Aorta (tissue), 5 donors: ENCODE results near the gene EPB41. TPM values are rescaled to one million over a fixed set of nuclear protein-coding genes. Genes with fewer than 3 reads are reported as not detected.

Experiments
- ATAC-seq: fragments of 200-7000 bp; cut with Tn5 transposase; one replicate; pipeline ENCODE4 v1.9.1; 2022; ENCODE audit warnings: moderate library complexity; ENCODE audit not compliant: low FRiP score
- DNase-seq, 2 donors: peaks; one replicate each; pipeline ENCODE4 v3.0.0-alpha.2; 2020
- H3K27ac ChIP-seq, 2 donors: one replicate each; pipeline ENCODE4 v1.5.1; 2013; ENCODE audit warnings: low read length in 2 of 2, mild to moderate bottlenecking in 2 of 2, moderate library complexity in 2 of 2, control low read depth in 1 of 2, inconsistent platforms in 1 of 2, low read depth in 1 of 2
- H3K27me3 ChIP-seq, 2 donors: one replicate each; pipeline ENCODE4 v1.6.1; 2013; ENCODE audit warnings: control low read depth in 1 of 2, low read length in 1 of 2, mild to moderate bottlenecking in 1 of 2, moderate library complexity in 1 of 2; ENCODE audit not compliant: insufficient read depth in 2 of 2, control insufficient read depth in 1 of 2
- H3K36me3 ChIP-seq, 2 donors: one replicate each; pipeline ENCODE4 v1.6.1; 2013; ENCODE audit warnings: control low read depth in 1 of 2, low read length in 1 of 2, mild to moderate bottlenecking in 1 of 2; ENCODE audit not compliant: insufficient read depth in 2 of 2, control insufficient read depth in 1 of 2
- H3K4me1 ChIP-seq, 2 donors: one replicate each; pipeline ENCODE4 v1.6.1; 2013; ENCODE audit warnings: low read length in 2 of 2, control low read depth in 1 of 2, mild to moderate bottlenecking in 1 of 2, moderate library complexity in 1 of 2; ENCODE audit not compliant: insufficient read depth in 2 of 2, control insufficient read depth in 1 of 2
- H3K4me3 ChIP-seq, 2 donors: one replicate each; pipeline ENCODE4 v1.5.1; 2013; ENCODE audit warnings: low read length in 2 of 2, control low read depth in 1 of 2, mild to moderate bottlenecking in 1 of 2
- H3K9me3 ChIP-seq: one replicate; pipeline ENCODE4 v1.6.1; 2013; ENCODE audit warnings: mild to moderate bottlenecking, low read length; ENCODE audit not compliant: control insufficient read depth
- WGBS, 2 donors: extraction: QIAGEN DNeasy Blood & Tissue Kit; methylation state at CpG; one replicate each; pipeline ENCODE4 v1.1.7; 2013; 5-methylcytosine and 5-hydroxymethylcytosine counted together
- intact Hi-C, 2 donors: fragments of 100-400 bp; cut with DNase I; formaldehyde crosslinking; loops; one replicate each; pipeline versions ENCODE4 v1.14.2 to v1.15.0; 2022
- polyA plus RNA-seq, 2 donors: library from polyadenylated mRNA; stranded (reverse); fragments of 200-250 nt; gene quantifications; one replicate each; pipeline ENCODE4 v1.2.3, GENCODE V29; 2013
- total RNA-seq, 2 donors: library from RNA; stranded (reverse); fragmentation: NEBNext Ultra II Directional; extraction: Animal tissue kit (Norgen Biotek cat#: 25700); gene quantifications; one replicate each; pipeline ENCODE4 v1.2.1, GENCODE V29; 2021
- donor health status: healthy with polysubstance abuse.
- donor health status: Bipolar disorder and iron deficiency.
- donor health status: DM: no; HTN: no; CAD: no.
- donor health status: DM: no; HTN: no; CAD: no.
- donor health status: DM: yes; HTN: yes; CAD: no.

The EPB41 gene
- total and polyA plus RNA-seq, 4 donors: 3.4 to 35.2 (median 14.6) TPM

DNA sequence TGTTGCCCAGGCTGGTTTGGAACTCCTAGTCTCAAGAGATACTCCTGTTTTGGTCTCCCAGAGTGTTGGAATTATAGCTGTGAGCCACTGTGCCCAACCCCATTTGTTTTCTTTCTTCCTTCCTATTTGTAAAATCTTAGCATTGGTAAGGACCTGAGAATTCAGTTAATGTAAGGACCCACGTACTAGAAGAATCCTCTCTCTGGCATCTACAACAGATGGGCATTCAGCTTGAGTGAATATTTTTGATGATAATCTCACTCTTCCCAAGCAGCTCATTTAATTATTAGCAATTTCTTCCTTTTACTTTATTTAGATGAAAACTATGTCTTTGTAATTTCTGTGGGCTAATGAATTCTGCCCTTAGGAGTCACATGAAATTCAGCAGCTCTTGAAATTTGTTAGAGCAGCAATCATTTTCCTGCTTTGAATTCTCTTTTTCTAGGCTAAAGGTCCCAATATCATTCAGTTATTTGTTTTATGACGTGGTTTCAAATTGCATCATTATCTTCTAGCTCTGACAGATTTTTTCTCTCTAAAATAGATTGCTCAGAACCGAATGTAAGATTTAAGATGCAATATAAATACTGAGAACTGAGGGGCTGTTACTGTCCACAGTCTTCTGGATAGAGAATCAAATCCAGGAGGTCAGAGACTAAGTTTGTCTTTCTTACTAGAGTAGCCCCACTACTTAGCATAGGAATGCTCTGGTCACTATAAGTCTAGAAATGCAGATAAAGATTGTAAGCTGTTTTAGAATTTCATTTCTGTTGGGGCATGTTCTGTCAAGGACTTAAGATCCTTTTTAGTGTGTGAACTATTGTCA lies 59.4 kb downstream of the EPB41 start:
- intact Hi-C loops: no loop called here
- no peaks in the 10 kb centered on the region for H3K36me3 ChIP-seq
- ATAC-seq (no peak), DNase-seq (no peak)
- no peak overlapping the region for H3K4me3 ChIP-seq
- H3K27me3 ChIP-seq: no peaks in the 10 kb centered on the region
- 81 to 82% methylated on average over 3 of the region's 3 CpGs for WGBS, 2 donors
- no peaks in the 10 kb centered on the region for H3K9me3 ChIP-seq
- no peak overlapping the region for H3K27ac ChIP-seq
- H3K4me1 ChIP-seq: no peaks in the 10 kb centered on the region

GRCh38 chr1:28974432-28974831 lies 60.1 kb downstream of the EPB41 start:
- H3K36me3 ChIP-seq: no peaks in the 10 kb centered on the region
- no peak overlapping the region for H3K4me3 ChIP-seq
- WGBS, 2 donors: 72 to 77% methylated on average over 2 of the region's 2 CpGs
- no peaks in the 10 kb centered on the region for H3K27me3 ChIP-seq
- H3K9me3 ChIP-seq: no peaks in the 10 kb centered on the region
- intact Hi-C loops: no loop called here
- no peaks in the 10 kb centered on the region for H3K4me1 ChIP-seq
- no peak for ATAC-seq
- DNase-seq: no peak
- no peak overlapping the region for H3K27ac ChIP-seq

- Histone ChIP-seq H3K27ac (no peak overlapping the region), H3K9me3 (no peaks in the 10 kb centered on the region), H3K27me3 (no peaks in the 10 kb centered on the region), H3K36me3 (no peaks in the 10 kb centered on the region), H3K4me3 (no peak overlapping the region), H3K4me1 (no peaks in the 10 kb centered on the region)
- intact Hi-C loops: no loop called here
- WGBS, 2 donors: 98 to 100% methylated on average over 2 of the region's 2 CpGs
- no peak for DNase-seq
- no peak for ATAC-seq
These were observed 61.9 kb downstream of the EPB41 start for GRCh38 chr1:28976248-28976647.

DNA sequence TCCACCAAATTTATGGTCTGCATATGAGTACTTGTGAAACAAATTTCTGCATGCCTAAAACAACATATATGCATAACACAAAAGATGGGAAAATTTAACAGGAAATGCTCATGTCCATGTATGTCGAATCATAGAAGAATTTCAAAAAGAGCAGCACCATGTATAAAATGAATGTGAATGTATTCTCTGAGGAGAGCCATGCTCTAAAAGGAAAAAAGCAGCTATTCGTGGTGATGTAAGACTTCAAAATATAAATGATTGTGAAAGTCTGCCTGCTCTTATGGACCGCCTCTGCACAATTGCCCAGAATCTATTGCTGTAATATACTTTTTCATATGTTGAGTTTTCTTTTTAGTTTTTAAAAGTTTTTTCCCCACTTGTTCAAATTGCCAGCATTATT lies 66.8 kb downstream of the EPB41 start:
- WGBS, 2 donors: 68 to 73% methylated on average over 3 of the region's 3 CpGs
- Histone ChIP-seq H3K27ac (no peak overlapping the region), H3K27me3 (no peaks in the 10 kb centered on the region), H3K9me3 (no peaks in the 10 kb centered on the region), H3K4me1 (no peaks in the 10 kb centered on the region), H3K36me3 (no peaks in the 10 kb centered on the region), H3K4me3 (no peak overlapping the region)
- DNase-seq (no peak), ATAC-seq (no peak)
- intact Hi-C loops: no loop called here

- intact Hi-C loops: no loop called here
- ATAC-seq (no peak), DNase-seq (no peak)
- no peak overlapping the region for H3K4me3 ChIP-seq
- H3K4me1 ChIP-seq: no peaks in the 10 kb centered on the region
- H3K36me3 ChIP-seq: no peaks in the 10 kb centered on the region
- H3K27me3 ChIP-seq: no peaks in the 10 kb centered on the region
- WGBS, 2 donors: 98% methylated on average over 6 of the region's 6 CpGs
- H3K27ac ChIP-seq: no peak overlapping the region
- H3K9me3 ChIP-seq: no peaks in the 10 kb centered on the region
These were observed 67.8 kb downstream of the EPB41 start for GRCh38 chr1:28982198-28982597.

DNA sequence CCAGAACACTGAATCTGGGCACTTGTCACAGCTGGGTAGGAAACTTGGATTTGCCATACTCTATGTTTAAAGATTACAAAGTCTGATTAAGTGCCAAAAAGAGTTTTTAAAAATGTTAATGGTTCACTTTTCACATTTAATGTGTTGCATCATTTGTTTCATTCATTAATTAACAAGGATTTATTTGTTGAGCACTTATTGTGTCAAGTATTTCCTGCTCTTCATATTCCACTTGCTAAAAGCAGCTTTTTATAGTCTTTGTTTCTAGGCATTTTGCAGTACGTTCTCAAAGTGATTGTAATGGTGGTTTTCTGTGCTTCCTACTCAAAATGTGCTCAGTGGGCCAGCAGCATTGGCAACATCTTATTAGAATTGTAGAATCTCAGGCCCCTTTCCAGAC lies 68.7 kb downstream of the EPB41 start:
- Histone ChIP-seq H3K27me3 (no peaks in the 10 kb centered on the region), H3K9me3 (no peaks in the 10 kb centered on the region), H3K4me1 (no peaks in the 10 kb centered on the region), H3K4me3 (no peak overlapping the region), H3K36me3 (no peaks in the 10 kb centered on the region), H3K27ac (no peak overlapping the region)
- no peak for ATAC-seq
- DNase-seq: no peak
- WGBS, 2 donors: 96 to 100% methylated on average over 1 of the region's 1 CpG
- intact Hi-C loops: no loop called here

DNA sequence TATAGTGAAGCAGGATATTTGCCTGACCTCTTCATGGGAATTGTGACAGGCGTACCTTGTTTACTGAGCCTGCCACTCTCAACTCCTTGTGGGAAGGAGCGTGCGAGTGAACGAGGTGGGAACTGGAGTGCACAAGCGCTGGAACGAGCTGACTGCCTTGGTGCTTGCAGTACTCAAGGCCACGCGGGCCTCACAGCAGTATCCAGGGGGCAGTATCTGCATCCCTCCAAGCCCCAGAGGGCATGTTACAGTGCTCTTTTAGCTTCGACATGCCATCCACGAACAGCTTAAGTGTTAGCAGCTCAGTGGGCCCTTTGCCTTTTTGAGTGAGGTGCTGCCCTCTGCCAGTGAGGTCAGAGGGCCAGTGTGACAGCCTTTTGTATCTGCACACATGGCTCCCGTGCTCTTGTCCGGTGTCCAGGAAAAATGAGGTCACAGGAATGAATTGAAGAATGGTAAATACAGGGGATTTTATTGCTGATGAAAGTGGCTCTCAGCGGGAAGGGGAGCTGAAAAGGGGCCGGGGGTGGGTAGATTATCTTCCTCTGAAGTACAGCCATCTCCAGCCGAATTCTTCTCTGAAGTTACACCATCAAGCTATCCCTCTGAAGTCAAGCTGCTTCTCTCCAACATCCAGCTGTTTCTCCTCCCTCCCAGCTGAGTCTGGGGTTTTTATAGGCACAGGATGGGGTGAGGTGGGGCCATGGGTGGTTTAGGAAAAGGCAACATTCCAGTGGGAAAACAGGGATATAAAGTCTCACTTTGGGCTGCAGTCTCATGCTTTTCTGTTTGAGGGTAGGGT lies 69.3 kb downstream of the EPB41 start:
- Histone ChIP-seq H3K4me3 (no peak overlapping the region), H3K27me3 (no peaks in the 10 kb centered on the region), H3K9me3 (no peaks in the 10 kb centered on the region), H3K36me3 (no peaks in the 10 kb centered on the region), H3K27ac (no peak overlapping the region), H3K4me1 (no peaks in the 10 kb centered on the region)
- no peak for DNase-seq
- intact Hi-C loops: no loop called here
- no peak for ATAC-seq
- WGBS, 2 donors: 90 to 91% methylated on average over 15 of the region's 15 CpGs

- H3K27ac ChIP-seq: no peak overlapping the region
- intact Hi-C loops: no loop called here
These were observed 69.9 kb downstream of the EPB41 start for GRCh38 chr1:28984311-28984684.

DNA sequence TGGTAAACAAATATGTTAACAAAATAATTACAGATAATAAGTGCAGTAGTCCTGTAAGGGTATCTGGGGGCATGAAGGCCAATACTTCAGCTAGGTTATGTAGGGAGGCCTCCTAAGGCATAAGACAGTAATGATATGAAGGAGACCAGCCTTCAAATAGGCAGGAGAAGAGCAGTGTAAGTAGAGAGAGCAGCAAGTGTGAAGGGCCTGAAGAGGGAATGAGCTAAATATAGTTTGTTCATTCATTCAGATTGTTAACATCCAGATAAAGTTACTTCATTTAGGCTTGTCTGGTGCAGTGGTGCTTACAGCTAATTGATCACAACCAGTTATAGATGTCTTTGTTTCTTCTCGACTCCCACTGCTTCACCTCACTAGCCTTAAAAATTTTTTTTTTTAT lies 71.1 kb downstream of the EPB41 start:
- H3K27me3 ChIP-seq: no peaks in the 10 kb centered on the region
- intact Hi-C loops: no loop called here
- H3K27ac ChIP-seq: no peak overlapping the region
- DNase-seq (no peak), ATAC-seq (no peak)
- no peaks in the 10 kb centered on the region for H3K9me3 ChIP-seq
- WGBS, 2 donors: 92 to 94% methylated on average over 1 of the region's 1 CpG
- no peaks in the 10 kb centered on the region for H3K4me1 ChIP-seq
- no peak overlapping the region for H3K4me3 ChIP-seq
- H3K36me3 ChIP-seq: no peaks in the 10 kb centered on the region

More at GRCh38 chr1:28984311-28984684, 69.9 kb downstream of the EPB41 start:
- WGBS, 2 donors: 98 to 99% methylated on average over 3 of the region's 3 CpGs
- ATAC-seq (no peak), DNase-seq (no peak)
- H3K9me3 ChIP-seq: no peaks in the 10 kb centered on the region
- H3K27me3 ChIP-seq: no peaks in the 10 kb centered on the region
- no peak overlapping the region for H3K4me3 ChIP-seq
- no peaks in the 10 kb centered on the region for H3K4me1 ChIP-seq
- no peaks in the 10 kb centered on the region for H3K36me3 ChIP-seq
